Adrenal gland (tissue), 5 donors: ENCODE results near the gene CCNK.

Experiments used
- POLR2A ChIP-seq, 2 donors: fragments of 450-650 bp; IDR thresholded peaks; one replicate each; pipeline ENCODE4 v1.6.1; 2017; ENCODE audit warnings: antibody characterized with exemption in 2 of 2, mild to moderate bottlenecking in 2 of 2, moderate library complexity in 1 of 2
- TF ChIP-seq, protein P1 (sequence below), 6 experiments: fragments of 450-650 bp in 4 of 6; fragments of 200-600 bp in 2 of 6; sonication (generic) in 1 of 6; IDR thresholded peaks; 1 replicate in 5 of 6; 2 replicates in 1 of 6; pipeline versions ENCODE4 v1.5.1 to v1.8.0; 2016 to 2021; ENCODE audit warnings: antibody characterized with exemption in 6 of 6, mild to moderate bottlenecking in 2 of 6, moderate library complexity in 1 of 6
- donor health status: DM: no; HTN: no; CAD: no.

DNA sequence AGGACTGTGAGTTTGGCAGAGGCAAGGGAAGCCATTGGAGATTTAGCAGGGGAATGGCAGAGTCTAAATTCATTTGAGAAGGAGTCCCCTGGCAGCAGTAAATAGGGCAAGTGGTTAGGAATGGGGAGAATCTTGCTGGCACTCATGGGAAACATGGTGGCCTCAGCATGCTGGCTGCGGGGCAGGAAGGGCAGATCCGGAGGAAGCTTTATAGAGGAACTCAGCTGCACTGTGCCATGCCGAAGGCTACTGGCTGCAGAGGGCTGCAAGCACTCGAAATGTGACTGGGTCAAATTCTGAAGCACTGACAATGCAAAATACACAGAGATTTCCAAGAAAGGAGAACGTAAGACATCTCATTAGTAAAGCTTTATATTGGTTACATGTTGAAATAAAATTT, 23.9 kb downstream of the CCNK start:
- TF ChIP-seq, protein P1, sequence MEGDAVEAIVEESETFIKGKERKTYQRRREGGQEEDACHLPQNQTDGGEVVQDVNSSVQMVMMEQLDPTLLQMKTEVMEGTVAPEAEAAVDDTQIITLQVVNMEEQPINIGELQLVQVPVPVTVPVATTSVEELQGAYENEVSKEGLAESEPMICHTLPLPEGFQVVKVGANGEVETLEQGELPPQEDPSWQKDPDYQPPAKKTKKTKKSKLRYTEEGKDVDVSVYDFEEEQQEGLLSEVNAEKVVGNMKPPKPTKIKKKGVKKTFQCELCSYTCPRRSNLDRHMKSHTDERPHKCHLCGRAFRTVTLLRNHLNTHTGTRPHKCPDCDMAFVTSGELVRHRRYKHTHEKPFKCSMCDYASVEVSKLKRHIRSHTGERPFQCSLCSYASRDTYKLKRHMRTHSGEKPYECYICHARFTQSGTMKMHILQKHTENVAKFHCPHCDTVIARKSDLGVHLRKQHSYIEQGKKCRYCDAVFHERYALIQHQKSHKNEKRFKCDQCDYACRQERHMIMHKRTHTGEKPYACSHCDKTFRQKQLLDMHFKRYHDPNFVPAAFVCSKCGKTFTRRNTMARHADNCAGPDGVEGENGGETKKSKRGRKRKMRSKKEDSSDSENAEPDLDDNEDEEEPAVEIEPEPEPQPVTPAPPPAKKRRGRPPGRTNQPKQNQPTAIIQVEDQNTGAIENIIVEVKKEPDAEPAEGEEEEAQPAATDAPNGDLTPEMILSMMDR (IDR thresholded peaks at IDR 0.05), result no peak
- no peak for TF ChIP-seq POLR2A (IDR thresholded peaks at IDR 0.05)
